HG03432 (cell line): ENCODE results near the gene SLC7A9.
"Not testable (repeated sequence)": the region's sequence is repeated elsewhere in the genome, so short reads cannot be mapped to it uniquely, and the experiment has no call there.

Experiments used
- ATAC-seq: cut with Tn5 transposase; IDR thresholded peaks from one replicate; pipeline ENCODE4 v1.9.1; 2021; ENCODE audit warnings: mild to moderate bottlenecking, moderate library complexity; ENCODE audit not compliant: unreplicated experiment

Gene SLC7A9

DNA sequence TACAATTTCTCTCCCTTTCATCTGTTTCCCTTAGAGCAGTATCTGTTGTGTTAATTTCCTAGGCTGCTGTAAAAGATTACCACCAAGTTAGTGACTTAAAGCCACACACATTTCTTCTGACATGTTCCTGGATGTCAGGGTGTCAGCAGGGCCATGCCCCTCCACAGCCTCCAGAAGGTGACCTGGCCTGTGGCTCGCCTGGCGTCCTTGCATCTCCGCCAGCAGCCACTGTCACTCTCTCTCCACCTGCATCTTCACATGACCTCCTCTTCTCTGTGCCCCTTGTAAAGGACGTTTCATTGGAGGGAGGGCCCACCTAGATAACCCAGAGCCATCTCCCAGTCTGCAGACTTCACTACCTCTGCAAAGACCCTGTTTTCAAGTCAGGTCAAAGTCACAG, 61.3 kb downstream of the SLC7A9 start:
- ATAC-seq = no peak

DNA sequence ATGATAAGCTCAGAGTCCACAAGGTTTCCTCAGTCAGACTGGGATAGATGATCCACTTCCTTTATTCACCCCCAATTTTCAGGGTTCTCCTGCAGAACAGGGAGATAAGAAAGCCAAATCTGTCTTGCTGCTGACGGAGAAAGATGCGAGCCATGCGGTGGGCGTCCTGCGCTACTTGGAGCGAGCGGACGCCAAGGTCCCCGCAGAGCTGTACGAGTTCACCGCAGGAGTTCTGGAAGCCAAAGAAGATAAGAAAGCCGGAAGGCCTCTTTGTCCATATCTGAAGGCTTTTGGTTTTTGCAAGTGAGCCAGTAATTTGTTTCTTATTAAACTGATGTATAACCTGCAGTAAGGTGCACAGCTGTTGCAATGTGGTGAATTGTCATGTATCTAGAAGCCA, 66.7 kb downstream of the SLC7A9 start:
- no peak for ATAC-seq

DNA sequence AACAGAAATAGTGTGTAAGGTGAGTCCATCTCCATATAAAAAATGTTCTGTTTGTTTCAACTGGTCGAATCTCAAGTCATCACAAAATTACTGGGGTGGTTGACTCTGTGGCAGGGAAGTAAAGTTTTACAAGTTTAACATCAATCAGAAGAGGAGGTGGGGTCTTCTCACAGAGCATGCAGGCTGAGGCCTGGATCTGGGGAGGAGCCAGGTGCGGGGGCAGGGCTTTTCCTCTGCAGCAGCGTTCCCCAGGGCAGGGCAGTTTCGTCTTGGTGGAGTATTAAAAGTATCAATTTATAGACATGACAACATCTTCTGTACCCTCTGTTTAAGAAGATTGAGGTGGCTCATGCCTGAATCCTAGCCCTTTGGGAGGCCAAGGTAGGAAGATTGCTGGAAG, 68.8 kb downstream of the SLC7A9 start:
- no peak for ATAC-seq

DNA sequence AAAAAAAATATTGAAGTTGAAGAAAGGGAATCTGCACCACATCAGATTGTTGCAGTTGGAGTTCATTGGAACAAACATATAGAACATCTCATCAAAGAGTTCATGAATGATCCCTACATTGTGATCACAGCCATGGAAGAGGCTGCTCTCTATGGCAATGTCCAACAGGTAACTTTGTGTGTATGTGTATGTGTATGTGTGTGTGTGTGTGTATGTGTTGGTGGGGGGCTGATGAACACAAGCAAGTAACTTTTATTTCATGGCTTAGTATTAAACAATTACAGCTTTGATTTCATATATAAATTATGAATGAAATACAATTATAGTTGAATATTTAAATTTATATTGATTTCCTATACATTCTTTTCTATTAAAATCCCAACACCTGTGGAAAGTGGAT, 69.4 kb downstream of the SLC7A9 start:
- no peak for ATAC-seq

DNA sequence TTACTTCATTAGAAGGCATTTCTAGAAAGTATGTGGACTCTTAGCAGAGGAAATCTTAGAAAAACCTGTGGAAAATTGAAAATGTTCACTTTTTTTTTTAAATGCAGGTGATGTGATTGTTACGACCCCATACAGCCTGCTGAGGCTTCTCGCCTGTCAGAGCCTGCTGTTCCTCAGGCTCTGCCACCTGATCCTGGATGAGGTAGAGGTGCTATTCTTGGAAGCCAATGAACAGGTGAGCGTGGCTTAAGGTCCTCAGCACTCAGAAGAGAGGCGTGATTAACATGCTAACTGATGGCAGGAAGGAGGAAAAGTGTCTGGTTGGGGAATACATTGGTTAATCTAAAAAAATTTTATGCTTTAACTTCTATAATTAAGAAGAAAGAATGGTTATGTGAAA, 71.4 kb downstream of the SLC7A9 start:
- no peak for ATAC-seq

DNA sequence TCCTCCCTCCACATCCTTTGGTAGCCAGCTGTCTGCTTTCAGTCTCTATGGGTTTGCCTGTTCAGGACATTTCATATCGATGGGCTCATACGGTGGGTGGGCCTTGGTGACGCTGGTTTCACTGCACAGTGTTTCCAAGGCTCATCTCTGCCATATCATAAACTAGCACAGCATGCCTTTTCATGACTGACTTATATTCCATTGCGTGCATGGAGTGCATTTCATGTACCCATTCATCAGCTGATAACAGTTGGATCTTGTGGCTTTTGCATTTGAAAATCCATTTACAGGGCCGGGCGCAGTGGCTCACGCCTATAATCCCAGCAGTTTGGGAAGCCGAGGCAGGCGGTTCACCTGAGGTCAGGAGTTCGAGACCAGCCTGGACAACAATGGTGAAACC, 80.1 kb downstream of the SLC7A9 start:
- ATAC-seq = no peak

DNA sequence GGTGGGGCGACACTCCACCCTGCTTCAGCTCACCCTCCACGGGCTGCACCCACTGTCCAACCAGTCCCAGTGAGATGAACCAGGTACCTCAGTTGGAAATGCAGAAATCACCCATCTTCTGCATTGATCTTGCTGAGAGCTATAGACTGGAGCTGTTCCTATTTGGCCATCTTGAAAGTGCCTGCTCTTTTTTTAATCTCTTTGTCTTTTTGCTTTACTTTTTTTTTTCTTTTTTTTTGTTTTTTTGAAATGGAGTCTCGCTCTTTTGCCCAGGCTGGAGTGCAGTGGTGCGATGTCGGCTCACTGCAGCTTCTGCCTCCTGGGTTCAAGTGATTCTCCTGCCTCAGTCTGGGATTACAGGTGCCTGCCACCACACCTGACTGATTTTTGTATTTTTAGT, 81.7 kb downstream of the SLC7A9 start:
- ATAC-seq = not testable (repeated sequence)

DNA sequence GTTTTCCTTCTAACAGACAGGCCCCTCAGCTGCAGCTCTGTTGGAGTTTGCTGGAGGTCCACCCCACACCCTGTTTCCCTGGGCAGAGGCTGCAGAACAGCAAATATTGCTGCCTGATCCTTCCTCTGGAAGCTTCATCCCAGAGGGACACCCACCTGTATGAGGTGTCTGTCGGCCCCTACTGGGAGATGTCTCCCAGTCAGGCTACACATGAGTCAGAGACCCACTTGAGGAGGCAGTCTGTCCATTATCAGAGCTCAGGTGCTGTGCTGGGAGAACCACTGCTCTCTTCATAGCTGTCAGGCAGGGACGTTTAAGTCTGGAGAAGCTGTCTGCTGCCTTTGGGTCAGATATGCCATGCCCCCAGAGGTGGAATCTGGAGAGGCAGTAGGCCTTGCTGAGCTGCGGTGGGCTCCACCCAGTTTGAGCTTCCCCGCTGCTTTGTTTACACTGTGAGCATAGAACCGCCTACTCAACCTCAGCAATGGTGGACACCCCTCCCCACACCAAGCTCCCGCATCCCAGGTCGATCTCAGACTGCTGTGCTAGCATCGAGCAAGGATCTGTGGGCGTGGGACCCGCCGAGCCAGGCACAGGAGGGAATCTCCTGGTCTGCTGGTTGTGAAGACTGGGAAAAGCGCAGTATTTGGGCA, 82.3 kb downstream of the SLC7A9 start:
- ATAC-seq = not testable (repeated sequence)

DNA sequence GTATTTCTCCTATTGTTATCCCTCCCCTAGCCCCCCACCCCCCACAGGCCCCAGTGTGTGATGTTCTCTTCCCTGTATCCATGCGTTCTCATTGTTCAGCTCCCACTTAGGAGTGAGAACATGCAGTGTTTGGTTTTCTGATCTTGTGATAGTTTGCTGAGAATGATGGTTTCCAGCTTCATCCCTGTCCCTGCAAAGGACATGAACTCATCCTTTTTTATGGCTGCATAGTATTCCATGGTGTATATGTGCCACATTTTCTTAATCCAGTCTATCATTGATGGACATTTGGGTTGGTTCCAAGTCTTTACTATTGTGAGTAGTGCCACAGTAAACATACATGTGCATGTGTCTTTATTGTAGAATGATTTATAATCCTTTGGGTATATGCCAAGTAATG, 87.5 kb downstream of the SLC7A9 start:
- ATAC-seq = not testable (repeated sequence)

DNA sequence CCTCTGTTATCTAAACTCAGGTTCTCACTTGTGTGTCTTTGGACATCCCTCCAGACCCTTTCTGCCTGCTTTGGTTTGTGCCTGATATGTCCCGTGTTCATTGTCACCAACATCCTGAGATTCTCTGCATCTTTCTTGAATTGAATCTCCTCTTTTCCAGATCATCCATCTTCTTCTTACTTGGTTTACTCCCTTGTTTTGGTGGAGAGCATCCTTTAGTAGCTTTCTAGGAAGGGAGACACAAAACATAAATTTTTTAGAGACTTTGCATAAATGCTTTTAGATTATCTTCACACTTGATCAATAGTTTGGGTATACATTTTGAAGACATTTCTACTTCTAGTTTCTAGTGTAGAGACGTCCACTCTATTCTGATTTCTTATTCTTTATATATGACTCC, 88.3 kb downstream of the SLC7A9 start:
- ATAC-seq = no peak
